WI38 (cell line): ENCODE measurements around the gene ADCY7.
A peak's percentile ranks its signal among the peaks of the same experiment; 100 is the strongest.

Experiments used
- H3K4me3 ChIP-seq: 2 replicates; pipeline ENCODE4 v1.5.1; 2011; ENCODE audit warnings: low read depth, mild to moderate bottlenecking, control low read depth, low read length
- CTCF ChIP-seq: IDR thresholded peaks from 2 replicates; pipeline ENCODE4 v1.5.1; 2012; ENCODE audit warnings: low read depth, mild to moderate bottlenecking, control low read depth, low read length

Gene ADCY7

GRCh38 chr16:50318796-50319578, 52.6 kb downstream of the ADCY7 start:
- H3K4me3 ChIP-seq = no peak overlapping the region
- TF ChIP-seq CTCF = no peak

DNA sequence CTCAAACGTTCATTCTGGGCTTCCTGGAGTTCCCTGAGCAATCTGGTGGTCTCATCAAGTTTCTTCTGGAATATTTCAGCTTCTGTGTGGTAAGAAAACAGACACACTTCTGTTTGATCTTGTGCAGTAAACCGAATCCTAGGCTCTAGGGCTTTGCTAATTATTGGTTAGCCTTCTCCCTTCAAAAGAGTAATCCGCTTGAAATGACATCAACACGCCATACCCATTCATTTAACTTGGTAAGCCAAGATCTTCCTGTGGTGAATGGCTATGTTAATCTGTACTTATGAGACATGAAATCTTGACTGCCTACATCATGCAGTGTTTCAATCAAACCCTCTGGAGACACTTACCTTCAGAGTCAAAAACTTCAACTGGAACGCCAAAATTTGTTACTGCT, 54.0 kb downstream of the ADCY7 start:
- TF ChIP-seq CTCF = no peak
- H3K4me3 ChIP-seq = no peak overlapping the region

- TF ChIP-seq CTCF = no peak
- no peak overlapping the region for H3K4me3 ChIP-seq
These were observed 56.0 kb downstream of the ADCY7 start for GRCh38 chr16:50322333-50322732.

GRCh38 chr16:50323335-50324011, 57.1 kb downstream of the ADCY7 start:
- H3K4me3 ChIP-seq = no peak overlapping the region
- TF ChIP-seq CTCF = 0 out of 2 replicates have a peak, but pooled peaks have one; percentile 5

DNA sequence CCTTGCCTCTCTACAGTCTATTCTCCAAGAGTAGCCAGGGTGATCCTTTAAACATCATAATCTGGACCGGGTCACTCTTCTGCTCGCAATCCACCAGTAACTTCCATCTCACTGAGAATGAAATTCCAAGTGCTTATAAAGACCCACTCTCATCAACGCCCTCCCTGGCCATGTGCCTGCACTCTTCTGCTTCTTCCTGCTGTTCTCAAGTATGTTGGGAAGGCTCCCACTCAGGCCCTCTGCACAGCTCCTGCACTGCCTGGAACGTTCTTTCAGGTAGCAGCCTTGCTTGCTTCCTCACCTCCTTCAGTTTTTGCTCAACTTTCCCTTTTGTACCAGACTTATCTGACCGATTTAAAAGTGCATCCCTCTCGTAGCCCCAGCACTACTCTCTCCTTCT, 58.0 kb downstream of the ADCY7 start:
- TF ChIP-seq CTCF = no peak
- H3K4me3 ChIP-seq = no peak overlapping the region

DNA sequence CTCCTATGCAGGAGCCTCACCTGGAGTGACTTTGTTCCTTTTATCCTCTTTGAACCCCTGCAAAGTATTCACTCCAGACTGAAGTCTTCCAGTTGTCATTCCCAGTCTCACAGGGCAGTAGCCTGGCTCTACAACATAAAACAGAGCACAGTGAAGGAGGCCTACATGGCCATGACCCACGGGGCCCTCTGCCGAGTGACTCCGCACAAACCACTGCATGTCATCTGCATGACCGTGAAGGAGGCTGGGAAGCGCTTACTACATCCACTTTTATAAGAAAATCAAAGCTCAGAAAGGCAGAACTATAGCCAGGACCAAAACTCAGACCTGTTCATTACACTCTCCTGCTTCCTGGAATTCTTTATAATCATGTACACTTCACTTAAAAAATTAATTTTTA, 59.9 kb downstream of the ADCY7 start:
- TF ChIP-seq CTCF = no peak
- H3K4me3 ChIP-seq = no peak overlapping the region

GRCh38 chr16:50326835-50327465, 60.6 kb downstream of the ADCY7 start:
- no peak overlapping the region for H3K4me3 ChIP-seq
- peak; percentile 45 for TF ChIP-seq CTCF
